MG63 (cell line): ENCODE measurements around the gene ARAP3. TPM values are rescaled to one million over a fixed set of nuclear protein-coding genes. Genes with fewer than 3 reads are reported as not detected.

Source experiments
- total RNA-seq: library from RNA; depleted of rRNA; stranded (reverse); fragments of >200 nt; shearing (Covaris generic); gene quantifications from 2 replicates; pipeline ENCODE4 v1.2.3, GENCODE V29; 2014; ENCODE audit warnings: low replicate concordance; rRNA removed

Gene ARAP3
- total RNA-seq, 1 experiment from 2014 or later: 4.6 TPM

Other genes with a start within 250 kb of the ARAP3 start
- 42.3 and 49.8 TPM in 2 replicates for gene PCDHGC3, start 206.3 kb downstream of the ARAP3 start, total RNA-seq
- not detected in 2 replicates for gene PCDHGC4, start 197.2 kb downstream of the ARAP3 start, total RNA-seq
- gene PCDHGC5, start 193.1 kb downstream of the ARAP3 start, total RNA-seq: 0.46 TPM in 1 of 2 replicates, not detected in the other
- 28.4 and 43.9 TPM in 2 replicates for gene DIAPH1, start 63.2 kb downstream of the ARAP3 start, total RNA-seq
- 122 and 169 TPM in 2 replicates for gene HDAC3, start 45.4 kb downstream of the ARAP3 start, total RNA-seq
- 13.2 and 15.1 TPM in 2 replicates for gene RELL2, start 45.2 kb downstream of the ARAP3 start, total RNA-seq
- 3.4 and 5.8 TPM in 2 replicates for gene FCHSD1, start 30.8 kb downstream of the ARAP3 start, total RNA-seq
- 3.8 and 12.8 TPM in 2 replicates for gene PCDH1, start 196.2 kb upstream of the ARAP3 start, total RNA-seq
- 84.9 and 95.9 TPM in 2 replicates for gene DELE1, start 241.6 kb upstream of the ARAP3 start, total RNA-seq